OCI-LY1 (cell line): ENCODE results near the gene ANKS6.

ENCODE experiments used
- H2AFZ ChIP-seq: fragments of 200-600 bp; sonication (generic), shearing (Covaris generic); 2 replicates; pipeline ENCODE4 v1.6.0; 2014; ENCODE audit warnings: antibody characterized with exemption, mild to moderate bottlenecking, low read length
- H3F3A ChIP-seq: fragments of 200-600 bp; sonication (generic), shearing (Covaris generic); 2 replicates; pipeline ENCODE4 v1.6.0; 2014; ENCODE audit warnings: mild to moderate bottlenecking, antibody characterized with exemption, low read length, moderate library complexity; ENCODE audit not compliant: insufficient read depth
- H3K27ac ChIP-seq: fragments of 200-600 bp; sonication (generic); 2 replicates; pipeline ENCODE4 v1.5.1; 2014; ENCODE audit warnings: low read length, mixed run types, mild to moderate bottlenecking, low read depth; ENCODE audit not compliant: poor library complexity, severe bottlenecking
- H3K27me3 ChIP-seq: fragments of 200-600 bp; sonication (generic); 2 replicates; pipeline ENCODE4 v1.6.0; 2014; ENCODE audit warnings: antibody characterized with exemption, mild to moderate bottlenecking, low read length, moderate library complexity; ENCODE audit not compliant: insufficient read depth
- H3K36me3 ChIP-seq: fragments of 200-600 bp; sonication (generic); 2 replicates; pipeline ENCODE4 v1.6.1; 2014; ENCODE audit warnings: mild to moderate bottlenecking, antibody characterized with exemption, low read length, moderate library complexity, mixed read lengths; ENCODE audit not compliant: insufficient read depth
- H3K4me1 ChIP-seq: fragments of 200-600 bp; sonication (generic); 2 replicates; pipeline ENCODE4 v1.5.1; 2014; ENCODE audit warnings: mild to moderate bottlenecking, low read length, moderate library complexity; ENCODE audit not compliant: insufficient read depth, severe bottlenecking
- H3K4me2 ChIP-seq: fragments of 200-600 bp; sonication (generic), shearing (Covaris generic); 2 replicates; pipeline ENCODE4 v1.6.1; 2014; ENCODE audit warnings: low read length
- H3K4me3 ChIP-seq: fragments of 200-600 bp; sonication (generic); 2 replicates; pipeline ENCODE4 v1.5.1; 2014; ENCODE audit warnings: low read length, low read depth, mild to moderate bottlenecking, mixed read lengths; ENCODE audit not compliant: poor library complexity, severe bottlenecking
- H3K79me2 ChIP-seq: fragments of 200-600 bp; shearing (Covaris generic); 2 replicates; pipeline ENCODE4 v1.6.1; 2016; ENCODE audit warnings: mixed run types, low read length, mixed read lengths; ENCODE audit not compliant: insufficient read depth
- H3K9ac ChIP-seq: fragments of 200-600 bp; sonication (generic), shearing (Covaris generic); 2 replicates; pipeline ENCODE4 v1.6.1; 2014; ENCODE audit warnings: mild to moderate bottlenecking, low read length, mixed read lengths
- H3K9me2 ChIP-seq: fragments of 200-600 bp; sonication (generic), shearing (Covaris generic); 2 replicates; pipeline ENCODE4 v1.6.1; 2014; ENCODE audit warnings: low read depth, mild to moderate bottlenecking, low read length, mixed read lengths
- H3K9me3 ChIP-seq: fragments of 200-600 bp; shearing (Covaris generic); 2 replicates; pipeline ENCODE4 v1.6.1; 2014; ENCODE audit warnings: low read length, mixed read lengths
- H4K20me1 ChIP-seq: fragments of 200-600 bp; sonication (generic), shearing (Covaris generic); 2 replicates; pipeline ENCODE4 v1.6.0; 2016; ENCODE audit warnings: mild to moderate bottlenecking, low read length; ENCODE audit not compliant: insufficient read depth
- EZH2 ChIP-seq: fragments of 200-600 bp; sonication (generic), shearing (Covaris generic); IDR thresholded peaks from 2 replicates; pipeline ENCODE4 v1.8.0; 2017; ENCODE audit warnings: borderline replicate concordance, mixed run types, mild to moderate bottlenecking, antibody characterized with exemption, low read length, moderate library complexity, mixed read lengths
- TF ChIP-seq, protein P1 (sequence below): fragments of 200-600 bp; sonication (generic), shearing (Covaris generic); IDR thresholded peaks from 2 replicates; pipeline ENCODE4 v1.5.1; 2017; ENCODE audit warnings: mild to moderate bottlenecking, antibody characterized with exemption, low read length, moderate library complexity, mixed read lengths

The ANKS6 gene

DNA sequence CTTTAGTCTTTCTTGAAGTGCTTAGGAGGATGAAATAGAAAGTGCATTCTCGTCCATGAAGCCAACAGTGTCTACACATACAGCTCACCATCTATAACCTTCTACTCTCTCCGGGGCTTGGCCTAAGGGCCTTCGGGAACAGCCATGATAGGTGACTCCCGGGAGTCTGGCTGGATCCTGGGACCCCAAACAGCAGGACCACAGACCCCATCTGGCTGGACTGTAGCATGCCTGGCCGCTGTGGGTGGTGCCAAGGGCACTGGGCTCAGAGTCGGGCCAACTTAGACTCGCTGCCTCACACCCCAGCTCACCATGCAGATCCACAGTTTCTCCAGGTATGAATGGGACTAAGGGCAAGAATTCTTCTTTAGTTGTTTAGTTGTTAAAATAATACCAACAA, 104.0 kb downstream of the ANKS6 start:
- no peak overlapping the region for H3K4me2 ChIP-seq
- H3K9ac ChIP-seq, result no peak overlapping the region
- no peak overlapping the region for H3K4me3 ChIP-seq
- no peak overlapping the region for H2AFZ ChIP-seq
- no peaks in the 10 kb centered on the region; the same call in 1 of the 2 replicates for H3K27me3 ChIP-seq
- no peaks in the 10 kb centered on the region for H3K79me2 ChIP-seq
- TF ChIP-seq, protein P1, sequence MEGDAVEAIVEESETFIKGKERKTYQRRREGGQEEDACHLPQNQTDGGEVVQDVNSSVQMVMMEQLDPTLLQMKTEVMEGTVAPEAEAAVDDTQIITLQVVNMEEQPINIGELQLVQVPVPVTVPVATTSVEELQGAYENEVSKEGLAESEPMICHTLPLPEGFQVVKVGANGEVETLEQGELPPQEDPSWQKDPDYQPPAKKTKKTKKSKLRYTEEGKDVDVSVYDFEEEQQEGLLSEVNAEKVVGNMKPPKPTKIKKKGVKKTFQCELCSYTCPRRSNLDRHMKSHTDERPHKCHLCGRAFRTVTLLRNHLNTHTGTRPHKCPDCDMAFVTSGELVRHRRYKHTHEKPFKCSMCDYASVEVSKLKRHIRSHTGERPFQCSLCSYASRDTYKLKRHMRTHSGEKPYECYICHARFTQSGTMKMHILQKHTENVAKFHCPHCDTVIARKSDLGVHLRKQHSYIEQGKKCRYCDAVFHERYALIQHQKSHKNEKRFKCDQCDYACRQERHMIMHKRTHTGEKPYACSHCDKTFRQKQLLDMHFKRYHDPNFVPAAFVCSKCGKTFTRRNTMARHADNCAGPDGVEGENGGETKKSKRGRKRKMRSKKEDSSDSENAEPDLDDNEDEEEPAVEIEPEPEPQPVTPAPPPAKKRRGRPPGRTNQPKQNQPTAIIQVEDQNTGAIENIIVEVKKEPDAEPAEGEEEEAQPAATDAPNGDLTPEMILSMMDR, result no peak
- no peak for TF ChIP-seq EZH2
- H3F3A ChIP-seq, result no peaks in the 10 kb centered on the region
- H3K9me3 ChIP-seq, result no peaks in the 10 kb centered on the region
- no peaks in the 10 kb centered on the region for H3K9me2 ChIP-seq
- no peaks in the 10 kb centered on the region for H3K36me3 ChIP-seq
- no peaks in the 10 kb centered on the region for H4K20me1 ChIP-seq
- H3K4me1 ChIP-seq, result no peaks in the 10 kb centered on the region
- no peak overlapping the region for H3K27ac ChIP-seq

DNA sequence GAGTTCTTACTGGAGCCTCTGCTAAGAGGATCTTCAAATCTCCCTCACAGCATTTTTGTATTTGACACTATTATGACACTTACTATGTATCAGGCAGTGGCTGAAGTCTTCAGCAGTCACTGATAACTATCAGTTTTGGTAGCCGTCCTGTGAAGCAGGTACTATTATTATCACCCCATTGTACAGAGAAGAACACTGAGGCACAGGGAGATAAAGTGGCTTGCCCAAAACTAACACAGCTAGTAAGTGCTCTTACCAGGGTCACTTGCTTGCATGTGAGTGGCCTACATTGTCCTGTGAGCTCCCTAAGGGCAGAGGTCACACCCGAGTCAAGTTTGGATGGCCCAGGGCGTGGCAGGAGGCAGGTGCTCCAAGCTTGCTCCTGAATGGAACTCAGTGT, 104.5 kb downstream of the ANKS6 start:
- no peak for TF ChIP-seq EZH2
- TF ChIP-seq, protein P1, result no peak
- Histone ChIP-seq H3K4me2 (no peak overlapping the region), H3K27ac (no peak overlapping the region), H2AFZ (no peak overlapping the region), H3K4me3 (no peak overlapping the region), H3K9me2 (no peaks in the 10 kb centered on the region), H3K36me3 (no peaks in the 10 kb centered on the region), H3K9me3 (no peaks in the 10 kb centered on the region), H3F3A (no peaks in the 10 kb centered on the region), H3K27me3 (no peaks in the 10 kb centered on the region; the same call in 1 of the 2 replicates), H3K79me2 (no peaks in the 10 kb centered on the region), H4K20me1 (no peaks in the 10 kb centered on the region), H3K9ac (no peak overlapping the region), H3K4me1 (no peaks in the 10 kb centered on the region)

DNA sequence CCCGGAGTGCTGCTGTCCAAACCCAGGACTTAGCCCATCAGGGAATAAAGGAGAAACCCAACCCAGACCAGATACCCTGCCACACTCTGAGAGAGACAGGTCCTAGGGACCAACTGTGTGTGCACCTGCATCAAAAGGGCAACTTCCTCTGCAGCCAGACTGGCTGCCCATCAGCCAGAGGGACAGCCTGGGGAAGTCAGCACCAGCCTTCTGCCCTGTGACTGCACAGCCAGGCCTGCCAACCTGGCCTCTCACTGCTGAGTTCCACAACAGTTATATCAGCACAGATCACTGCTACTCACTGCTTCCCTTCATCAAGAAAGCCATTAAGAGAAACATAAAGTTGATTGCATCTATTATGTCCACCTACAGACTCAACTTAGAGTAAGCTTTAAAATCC, 105.7 kb downstream of the ANKS6 start:
- no peak overlapping the region for H3K9ac ChIP-seq
- no peaks in the 10 kb centered on the region for H4K20me1 ChIP-seq
- H3K9me2 ChIP-seq, result no peaks in the 10 kb centered on the region
- no peaks in the 10 kb centered on the region for H3K4me1 ChIP-seq
- H3K4me2 ChIP-seq, result no peak overlapping the region
- H3K36me3 ChIP-seq, result no peaks in the 10 kb centered on the region
- no peaks in the 10 kb centered on the region for H3F3A ChIP-seq
- H3K79me2 ChIP-seq, result no peaks in the 10 kb centered on the region
- no peaks in the 10 kb centered on the region for H3K9me3 ChIP-seq
- H3K27ac ChIP-seq, result no peak overlapping the region
- TF ChIP-seq EZH2, result no peak
- TF ChIP-seq, protein P1, result no peak
- no peak overlapping the region for H2AFZ ChIP-seq
- H3K27me3 ChIP-seq, result no peaks in the 10 kb centered on the region; the same call in 1 of the 2 replicates
- H3K4me3 ChIP-seq, result no peak overlapping the region
